KG1 (cell line): ENCODE data around the gene QRICH2.
"Not testable (repeated sequence)": the region's sequence is repeated elsewhere in the genome, so short reads cannot be mapped to it uniquely, and the experiment has no call there.

ENCODE experiments used
- DNase-seq: peaks from one replicate; lab custom pipeline; 2025; lab: John Stamatoyannopoulos, UW

Gene QRICH2

GRCh38 chr17:76266244-76266938 lies 41.7 kb downstream of the QRICH2 start:
- DNase-seq = no peak

DNA sequence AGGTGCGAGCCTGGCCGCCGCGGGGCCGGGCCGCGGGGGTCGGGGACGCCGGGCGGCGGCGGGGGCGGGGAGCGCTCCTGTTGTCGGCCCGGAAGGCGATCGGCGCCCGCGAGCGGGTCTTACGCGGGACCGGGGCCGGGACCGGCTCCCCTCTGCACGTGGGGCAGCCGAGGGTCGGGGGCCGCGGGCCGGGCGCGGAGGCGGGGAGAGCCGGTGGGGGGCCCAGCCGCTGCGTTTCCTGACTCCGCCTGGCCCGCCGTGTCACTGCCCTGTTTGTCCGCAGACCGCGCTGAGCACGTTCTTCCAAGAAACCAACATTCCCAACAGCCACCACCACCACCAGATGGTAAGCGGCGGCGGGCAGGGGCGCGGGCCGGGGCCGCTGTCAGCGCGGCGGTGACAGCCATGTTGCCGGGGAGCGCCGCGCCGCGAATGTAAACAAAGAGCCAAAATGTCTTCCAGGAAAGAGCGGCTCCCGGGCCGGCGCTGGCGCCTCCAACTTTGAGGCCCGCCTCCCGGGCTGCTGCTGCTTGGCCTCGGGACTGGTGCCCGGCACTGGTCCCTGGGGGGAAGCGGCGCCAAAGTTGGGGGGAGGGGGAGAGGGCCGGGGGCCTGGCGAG lies 42.3 kb downstream of the QRICH2 start:
- DNase-seq = no peak

GRCh38 chr17:76264755-76265623 lies 43.1 kb downstream of the QRICH2 start, which contains the start of gene UBALD2:
Gene UBALD2 (plus strand): TSS chr17:76265348. CDS start chr17:76265506, 158 bp downstream.
- DNase-seq = peak; percentile 98

DNA sequence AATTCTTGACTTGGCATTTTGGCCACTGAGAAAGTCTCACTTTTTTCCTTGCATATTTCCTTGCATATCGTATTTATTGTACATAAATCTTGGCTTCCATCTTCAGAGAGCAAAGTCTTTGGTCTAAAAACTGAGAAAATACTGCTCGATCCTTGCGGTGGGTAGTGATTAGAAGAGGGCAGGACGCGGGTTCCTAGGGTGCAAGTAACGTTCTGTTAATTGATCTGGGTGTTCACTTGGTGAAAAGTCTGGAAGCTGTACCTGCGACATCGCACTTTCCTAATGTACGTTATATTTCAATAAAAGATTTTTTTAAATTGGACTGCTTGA lies 43.7 kb downstream of the QRICH2 start:
- no peak for DNase-seq

DNA sequence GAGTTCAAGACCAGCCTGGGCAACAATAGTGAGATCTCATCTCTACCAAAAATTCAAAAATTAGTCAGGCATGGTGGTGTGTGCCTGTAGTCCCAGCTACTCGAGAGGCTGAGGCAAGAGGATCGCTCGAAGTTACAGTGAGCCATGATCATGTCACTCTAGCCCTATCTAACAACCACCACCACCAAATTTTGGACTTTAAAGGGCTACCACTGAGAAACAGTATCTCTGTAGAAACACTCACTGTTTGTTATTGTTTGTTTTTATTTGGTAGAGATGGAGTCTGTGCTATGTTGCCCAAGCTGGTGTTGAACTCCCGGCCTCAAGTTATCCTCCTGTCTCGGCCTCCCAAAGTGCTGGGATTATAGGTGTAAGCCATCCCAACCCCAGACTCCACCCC lies 44.2 kb downstream of the QRICH2 start:
- no peak for DNase-seq

DNA sequence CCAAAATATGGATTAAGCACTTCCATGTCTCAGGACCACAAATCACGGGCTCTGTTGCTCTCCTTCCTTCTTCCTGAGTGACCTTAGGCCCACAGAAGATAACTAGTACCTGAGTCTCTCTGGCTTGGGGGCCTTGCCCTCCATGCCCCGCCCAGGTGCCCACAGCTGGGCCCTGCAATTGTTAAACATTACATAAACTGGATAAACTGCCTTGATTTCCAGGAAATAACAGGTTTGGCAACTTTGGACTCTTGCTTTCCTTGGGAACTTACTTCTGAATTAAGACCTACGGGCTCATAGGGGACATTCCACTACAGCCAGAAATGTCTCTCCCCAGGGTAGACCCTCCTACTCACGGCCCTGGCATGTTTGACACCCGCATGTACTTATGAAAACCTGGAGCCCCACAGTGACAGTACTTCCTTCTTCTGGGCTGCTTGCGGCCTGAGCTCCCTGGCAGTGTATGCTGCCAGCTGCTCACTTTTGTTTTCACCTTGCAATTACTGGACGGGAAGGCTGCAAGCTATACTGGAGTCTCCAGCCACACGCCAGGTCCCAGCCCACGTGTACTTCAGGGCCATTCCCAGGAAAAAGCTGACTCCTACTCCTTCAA lies 45.2 kb downstream of the QRICH2 start:
- peak; percentile 47 for DNase-seq

DNA sequence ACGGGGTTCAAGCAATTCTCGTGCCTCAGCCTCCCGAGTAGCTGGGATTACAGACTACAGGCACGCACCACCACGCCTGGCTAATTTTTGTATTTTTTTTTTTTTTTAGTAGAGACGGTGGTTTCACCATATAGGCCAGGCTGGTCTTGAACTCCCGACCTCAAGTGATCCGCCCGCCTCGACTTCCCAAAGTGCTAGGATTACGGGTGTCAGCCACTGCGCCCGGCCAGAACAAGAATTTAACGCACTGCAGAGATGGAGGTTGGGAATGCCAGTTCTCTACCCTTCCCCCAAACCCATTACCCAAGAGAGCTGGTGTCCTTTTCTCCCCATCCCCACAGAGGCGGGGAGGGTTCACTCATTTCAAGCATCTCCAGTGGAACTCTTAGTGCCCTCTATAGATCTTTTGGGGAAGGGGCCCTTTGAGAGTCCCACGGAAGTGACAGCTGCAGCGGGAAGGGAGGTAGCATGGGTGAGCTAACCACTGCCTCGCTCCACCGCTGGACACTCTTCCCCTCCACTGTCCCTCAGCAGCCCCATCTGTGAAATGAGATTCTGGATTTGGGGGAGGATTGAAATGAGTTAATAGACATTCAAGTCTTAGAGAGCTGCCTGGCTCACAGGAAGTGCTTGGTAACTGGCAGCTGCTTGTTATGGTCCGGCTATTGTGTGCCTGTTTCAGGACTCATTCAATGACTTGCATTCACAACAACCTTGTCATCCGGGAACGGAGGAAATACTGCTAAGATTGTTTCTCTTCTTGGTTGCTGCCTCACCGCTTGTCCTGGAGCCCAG lies 46.5 kb downstream of the QRICH2 start:
- DNase-seq = no peak

GRCh38 chr17:76260669-76261068 lies 47.4 kb downstream of the QRICH2 start:
- no peak for DNase-seq

DNA sequence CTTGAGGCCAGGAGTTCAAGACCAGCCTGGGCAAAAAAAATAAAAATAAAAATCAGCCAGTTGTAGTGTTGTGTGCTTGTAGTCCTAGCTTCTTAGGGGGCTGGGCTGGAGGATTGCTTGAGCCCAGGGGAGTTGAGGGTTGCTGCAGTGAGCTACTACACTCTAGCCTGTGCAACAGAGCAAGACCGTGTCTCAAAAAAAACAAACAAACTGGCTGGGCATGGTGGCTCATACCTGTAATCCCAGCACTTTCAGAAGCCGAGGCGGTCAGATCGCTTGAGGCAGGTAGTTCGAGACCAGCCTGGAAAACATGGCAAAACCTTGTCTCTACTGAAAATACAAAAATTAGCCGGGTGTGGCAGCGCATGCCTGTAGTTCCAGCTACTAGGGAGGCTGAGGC lies 47.9 kb downstream of the QRICH2 start:
- no peak for DNase-seq

GRCh38 chr17:76256430-76257050 lies 51.5 kb downstream of the QRICH2 start:
- DNase-seq = not testable (repeated sequence)

DNA sequence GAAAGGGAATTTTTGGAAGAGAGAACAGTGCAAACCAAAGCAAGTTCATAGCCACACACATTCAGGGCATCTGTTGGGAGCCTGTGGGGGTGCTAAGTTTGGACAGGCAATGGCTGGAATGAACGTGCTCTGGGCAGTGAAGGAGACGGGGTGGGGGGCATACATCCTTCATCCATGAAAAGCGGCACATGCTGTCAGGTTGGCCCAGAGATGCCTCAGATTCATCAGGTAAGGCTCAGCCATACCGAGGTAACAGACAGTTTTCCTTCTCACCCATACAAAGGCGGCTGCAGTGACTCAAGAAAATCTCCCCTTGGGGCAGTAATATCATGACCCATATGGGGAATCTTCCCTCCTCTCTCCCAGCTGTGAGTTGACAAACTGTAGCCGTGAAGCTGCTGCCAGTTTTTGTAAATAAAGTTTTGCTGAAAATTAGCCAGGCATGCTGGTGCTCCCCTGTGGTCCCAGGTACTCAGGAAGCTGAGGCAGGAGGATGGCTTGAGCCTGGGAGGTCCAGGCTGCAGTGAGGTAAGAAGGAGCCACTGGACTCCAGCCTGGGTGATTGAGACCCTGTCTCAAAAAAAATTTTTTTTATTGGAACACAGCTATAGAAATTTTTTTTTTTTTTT lies 52.2 kb downstream of the QRICH2 start:
- DNase-seq = no peak

DNA sequence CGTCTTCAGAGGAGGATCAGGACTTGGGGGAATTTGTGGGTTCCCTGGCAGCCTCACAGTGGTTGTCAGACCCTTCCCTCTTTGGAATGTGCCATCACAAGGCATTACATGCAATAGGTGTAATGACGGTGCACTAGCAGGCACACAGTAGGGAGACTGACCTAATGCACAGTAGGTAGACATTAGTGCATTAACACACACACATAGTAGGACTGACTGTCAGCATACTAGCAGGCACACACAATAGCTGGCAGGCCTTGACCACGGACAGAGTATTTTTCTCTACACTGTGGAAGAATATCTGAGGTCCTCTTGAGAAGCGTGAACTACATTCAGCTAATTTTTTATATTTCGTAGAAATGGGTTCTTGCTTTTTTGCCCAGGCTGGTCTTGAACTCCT lies 53.8 kb downstream of the QRICH2 start:
- DNase-seq = no peak

- DNase-seq = no peak
Observed at GRCh38 chr17:76253841-76254240, 54.2 kb downstream of the QRICH2 start.

GRCh38 chr17:76252967-76253766 lies 54.9 kb downstream of the QRICH2 start:
- not testable (repeated sequence) for DNase-seq

GRCh38 chr17:76252040-76252954 lies 55.8 kb downstream of the QRICH2 start:
- DNase-seq = peak; percentile 50

GRCh38 chr17:76251478-76252039 lies 56.5 kb downstream of the QRICH2 start:
- no peak for DNase-seq

DNA sequence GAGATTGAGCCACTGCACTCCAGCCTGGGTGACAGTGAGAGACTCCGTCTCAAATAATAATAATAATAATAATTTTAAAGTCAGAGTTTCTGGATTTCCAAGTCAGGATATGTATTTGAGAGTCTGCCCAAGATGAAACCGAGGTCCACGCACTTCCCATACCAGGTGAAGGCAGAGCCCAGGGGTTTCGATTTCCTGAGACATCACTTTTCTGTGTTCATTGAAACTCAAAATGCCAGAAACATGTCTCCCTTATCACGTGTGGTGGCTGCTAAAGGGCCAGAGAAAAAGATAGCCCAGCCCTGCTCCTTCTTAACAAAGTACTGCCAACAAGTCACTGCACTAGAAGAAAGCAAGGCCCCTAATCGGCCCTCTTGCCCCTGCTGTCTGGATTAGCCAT lies 57.9 kb downstream of the QRICH2 start:
- DNase-seq = no peak

GRCh38 chr17:76248013-76248782 lies 59.9 kb downstream of the QRICH2 start:
- no peak for DNase-seq
